ENCODE results near the gene RERE.

- TF ChIP-seq, protein P1, sequence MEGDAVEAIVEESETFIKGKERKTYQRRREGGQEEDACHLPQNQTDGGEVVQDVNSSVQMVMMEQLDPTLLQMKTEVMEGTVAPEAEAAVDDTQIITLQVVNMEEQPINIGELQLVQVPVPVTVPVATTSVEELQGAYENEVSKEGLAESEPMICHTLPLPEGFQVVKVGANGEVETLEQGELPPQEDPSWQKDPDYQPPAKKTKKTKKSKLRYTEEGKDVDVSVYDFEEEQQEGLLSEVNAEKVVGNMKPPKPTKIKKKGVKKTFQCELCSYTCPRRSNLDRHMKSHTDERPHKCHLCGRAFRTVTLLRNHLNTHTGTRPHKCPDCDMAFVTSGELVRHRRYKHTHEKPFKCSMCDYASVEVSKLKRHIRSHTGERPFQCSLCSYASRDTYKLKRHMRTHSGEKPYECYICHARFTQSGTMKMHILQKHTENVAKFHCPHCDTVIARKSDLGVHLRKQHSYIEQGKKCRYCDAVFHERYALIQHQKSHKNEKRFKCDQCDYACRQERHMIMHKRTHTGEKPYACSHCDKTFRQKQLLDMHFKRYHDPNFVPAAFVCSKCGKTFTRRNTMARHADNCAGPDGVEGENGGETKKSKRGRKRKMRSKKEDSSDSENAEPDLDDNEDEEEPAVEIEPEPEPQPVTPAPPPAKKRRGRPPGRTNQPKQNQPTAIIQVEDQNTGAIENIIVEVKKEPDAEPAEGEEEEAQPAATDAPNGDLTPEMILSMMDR (conservative IDR thresholded peaks at IDR 0.05): no peak
- no peak for TF ChIP-seq ZFX (IDR thresholded peaks at IDR 0.05)
These were observed 453.6 kb downstream of the RERE start for GRCh38 chr1:8363767-8364301.

Data from C4-2B (cell line).